Smooth muscle cell (in vitro differentiated cells): ENCODE results near the gene ZNRF2. TPM values are rescaled to one million over a fixed set of nuclear protein-coding genes. Genes with fewer than 3 reads are reported as not detected.

Source experiments
- DNase-seq: peaks from one replicate; lab custom pipeline; 2025; ENCODE audit not compliant: unreplicated experiment; lab: John Stamatoyannopoulos, UW
- H2AFZ ChIP-seq: fragments of 200-600 bp; sonication (generic); 2 replicates; pipeline ENCODE4 v1.6.0; 2016; ENCODE audit warnings: antibody characterized with exemption, low read depth, mild to moderate bottlenecking
- H3F3A ChIP-seq: fragments of 200-600 bp; sonication (generic); 2 replicates; pipeline ENCODE4 v1.6.0; 2017; ENCODE audit warnings: antibody characterized with exemption, low read depth
- H3K27ac ChIP-seq: fragments of 200-600 bp; sonication (generic); 2 replicates; pipeline ENCODE4 v1.5.1; 2016; ENCODE audit warnings: low read depth, mild to moderate bottlenecking
- H3K27me3 ChIP-seq: fragments of 200-600 bp; sonication (generic); 2 replicates; pipeline ENCODE4 v1.6.1; 2016; ENCODE audit warnings: low read depth, mild to moderate bottlenecking
- H3K36me3 ChIP-seq: fragments of 200-600 bp; sonication (generic); 2 replicates; pipeline ENCODE4 v1.5.1; 2016; ENCODE audit warnings: low read depth
- H3K4me1 ChIP-seq: fragments of 200-600 bp; sonication (generic); 2 replicates; pipeline ENCODE4 v1.5.1; 2016; ENCODE audit warnings: low read depth
- H3K4me2 ChIP-seq: fragments of 200-600 bp; sonication (generic); 2 replicates; pipeline ENCODE4 v1.6.0; 2016; ENCODE audit warnings: mild to moderate bottlenecking
- H3K4me3 ChIP-seq: fragments of 200-600 bp; sonication (generic); 2 replicates; pipeline ENCODE4 v1.5.1; 2016; ENCODE audit warnings: mild to moderate bottlenecking
- H3K79me2 ChIP-seq: fragments of 200-600 bp; sonication (generic); 2 replicates; pipeline ENCODE4 v1.6.0; 2016; ENCODE audit warnings: low read depth, mild to moderate bottlenecking
- H3K9ac ChIP-seq: fragments of 200-600 bp; sonication (generic); 2 replicates; pipeline ENCODE4 v1.6.0; 2016; ENCODE audit warnings: low read depth
- H3K9me3 ChIP-seq: fragments of 200-600 bp; sonication (generic); replicated peaks from 2 replicates; pipeline ENCODE4 v1.5.1; 2016; ENCODE audit warnings: low read depth
- H4K20me1 ChIP-seq: fragments of 200-600 bp; sonication (generic); 2 replicates; pipeline ENCODE4 v1.6.0; 2016; ENCODE audit warnings: low read depth
- WGBS: methylation state at CpG from one replicate; pipeline ENCODE4 v1.1.7; 2016; ENCODE audit warnings: low lambda C conversion rate; 5-methylcytosine and 5-hydroxymethylcytosine counted together
- polyA plus RNA-seq: library from polyadenylated mRNA; unstranded; fragments of >200 nt; fragmentation: Nextera tagmentation; extraction: Ambion mirVana; gene quantifications from 2 replicates; pipeline ENCODE4 v1.2.1, GENCODE V29; 2016
- total RNA-seq: library from RNA; depleted of rRNA; stranded (reverse); fragments of >200 nt; gene quantifications from 2 replicates; pipeline ENCODE4 v1.2.3, GENCODE V29; 2014
- TF ChIP-seq, protein P1 (sequence below): fragments of 200-600 bp; sonication (generic); IDR thresholded peaks from 2 replicates; pipeline ENCODE4 v1.5.1; 2017; ENCODE audit warnings: borderline replicate concordance, mild to moderate bottlenecking, antibody characterized with exemption; ENCODE audit not compliant: insufficient read depth, poor library complexity, severe bottlenecking

The ZNRF2 gene
- total and polyA plus RNA-seq, 2 experiments from 2014 or later, result 2.1 to 13.5 TPM

DNA sequence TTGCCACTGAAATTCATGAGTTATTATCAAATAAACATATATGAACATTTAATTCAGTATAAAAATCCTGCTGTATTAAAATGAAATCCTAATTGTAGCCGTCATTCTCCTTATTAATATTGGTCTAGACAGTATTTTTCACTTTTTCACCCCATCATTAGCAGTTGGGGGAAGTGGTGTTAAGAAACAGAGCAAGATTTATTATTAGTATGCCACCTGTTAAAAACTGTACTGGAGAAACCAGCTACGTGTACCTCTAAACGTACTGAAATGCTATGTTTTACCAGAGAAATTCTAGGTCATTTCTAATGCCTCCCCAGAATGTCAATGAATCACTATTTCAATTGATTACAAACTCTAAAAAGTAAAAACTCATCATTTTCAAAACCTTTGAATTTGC, 9.8 kb upstream of the ZNRF2 start:
- Histone ChIP-seq H2AFZ (no peak overlapping the region), H3K4me2 (no peak overlapping the region), H3K79me2 (no peaks in the 10 kb centered on the region), H3K27me3 (peaks cover 6% of the 10 kb centered on the region), H3K4me3 (no peak overlapping the region), H3F3A (no peaks in the 10 kb centered on the region), H3K27ac (no peak overlapping the region), H3K9ac (no peak overlapping the region), H3K9me3 (no peaks in the 10 kb centered on the region), H3K4me1 (no peaks in the 10 kb centered on the region), H3K36me3 (no peaks in the 10 kb centered on the region), H4K20me1 (no peaks in the 10 kb centered on the region)
- TF ChIP-seq, protein P1, sequence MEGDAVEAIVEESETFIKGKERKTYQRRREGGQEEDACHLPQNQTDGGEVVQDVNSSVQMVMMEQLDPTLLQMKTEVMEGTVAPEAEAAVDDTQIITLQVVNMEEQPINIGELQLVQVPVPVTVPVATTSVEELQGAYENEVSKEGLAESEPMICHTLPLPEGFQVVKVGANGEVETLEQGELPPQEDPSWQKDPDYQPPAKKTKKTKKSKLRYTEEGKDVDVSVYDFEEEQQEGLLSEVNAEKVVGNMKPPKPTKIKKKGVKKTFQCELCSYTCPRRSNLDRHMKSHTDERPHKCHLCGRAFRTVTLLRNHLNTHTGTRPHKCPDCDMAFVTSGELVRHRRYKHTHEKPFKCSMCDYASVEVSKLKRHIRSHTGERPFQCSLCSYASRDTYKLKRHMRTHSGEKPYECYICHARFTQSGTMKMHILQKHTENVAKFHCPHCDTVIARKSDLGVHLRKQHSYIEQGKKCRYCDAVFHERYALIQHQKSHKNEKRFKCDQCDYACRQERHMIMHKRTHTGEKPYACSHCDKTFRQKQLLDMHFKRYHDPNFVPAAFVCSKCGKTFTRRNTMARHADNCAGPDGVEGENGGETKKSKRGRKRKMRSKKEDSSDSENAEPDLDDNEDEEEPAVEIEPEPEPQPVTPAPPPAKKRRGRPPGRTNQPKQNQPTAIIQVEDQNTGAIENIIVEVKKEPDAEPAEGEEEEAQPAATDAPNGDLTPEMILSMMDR, result no peak
- no peak for DNase-seq
- 86% methylated on average over 3 of the region's 3 CpGs for WGBS

DNA sequence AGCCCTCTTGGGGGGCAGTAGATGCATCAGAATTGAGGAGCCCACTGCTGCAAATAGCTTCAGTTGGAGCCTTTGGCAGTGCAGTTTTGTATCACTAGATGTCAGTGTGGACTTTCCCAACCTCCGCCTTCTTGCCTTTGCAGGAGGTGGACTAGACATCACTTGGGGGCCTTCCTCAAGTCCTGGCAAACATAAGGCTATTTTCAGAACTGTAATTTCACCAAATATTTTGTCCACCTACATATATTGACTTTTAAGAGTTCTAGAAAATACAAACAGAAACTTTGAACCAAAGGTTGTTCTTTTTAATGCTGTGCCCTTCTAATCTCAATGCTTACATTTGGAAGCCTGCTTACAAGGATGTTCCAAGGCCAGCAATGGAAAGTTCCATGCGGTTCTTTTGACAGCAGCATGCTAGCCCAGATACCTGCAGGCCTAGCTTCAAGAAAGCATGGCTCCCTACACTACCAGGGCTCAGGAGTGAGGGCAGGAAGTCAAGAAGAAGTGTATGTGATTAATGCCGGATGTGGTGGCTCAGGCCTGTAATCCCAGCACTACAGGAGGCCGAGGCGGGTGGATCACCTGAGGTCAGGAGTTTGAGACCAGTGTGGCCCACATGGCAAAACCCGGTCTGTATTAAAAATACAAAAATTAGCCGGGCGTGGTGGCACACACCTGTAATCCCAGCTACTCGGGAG, 8.0 kb upstream of the ZNRF2 start:
- no peak overlapping the region for H2AFZ ChIP-seq
- H3K27me3 ChIP-seq, result peaks cover 6% of the 10 kb centered on the region
- H3K9me3 ChIP-seq, result no peaks in the 10 kb centered on the region
- WGBS, result 86% methylated on average over 9 of the region's 9 CpGs
- H3K36me3 ChIP-seq, result no peaks in the 10 kb centered on the region
- H3K4me3 ChIP-seq, result no peak overlapping the region
- H3K4me1 ChIP-seq, result peaks cover 10% of the 10 kb centered on the region
- no peaks in the 10 kb centered on the region for H4K20me1 ChIP-seq
- no peak for DNase-seq
- no peak overlapping the region for H3K4me2 ChIP-seq
- TF ChIP-seq, protein P1, result peak; percentile 56
- H3K9ac ChIP-seq, result no peak overlapping the region
- no peak overlapping the region for H3K27ac ChIP-seq
- no peaks in the 10 kb centered on the region for H3F3A ChIP-seq
- H3K79me2 ChIP-seq, result no peaks in the 10 kb centered on the region

DNA sequence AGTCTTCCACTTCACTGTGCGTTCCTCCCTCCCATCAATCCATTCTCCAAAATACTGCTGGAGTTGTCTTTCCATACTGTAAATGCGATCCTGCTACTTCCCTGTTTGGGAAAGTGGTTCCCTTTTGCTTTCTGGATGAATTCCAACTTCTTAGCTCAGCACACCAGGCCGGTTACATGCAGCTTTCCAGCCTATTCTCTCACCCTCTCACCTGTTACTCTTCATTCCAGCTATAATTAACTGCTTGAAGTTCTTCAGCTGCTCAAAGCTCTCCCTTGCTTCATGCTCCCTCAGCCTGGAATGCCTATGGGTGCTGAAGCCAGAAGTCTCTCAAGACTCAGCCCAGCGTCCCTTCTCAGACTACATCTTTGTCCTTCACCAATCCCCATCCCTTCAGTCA, 6.0 kb upstream of the ZNRF2 start:
- Histone ChIP-seq H3K9me3 (no peaks in the 10 kb centered on the region), H3K27ac (no peak overlapping the region), H3K27me3 (peaks cover 6% of the 10 kb centered on the region), H3K4me1 (peaks cover 14% of the 10 kb centered on the region), H3K79me2 (no peaks in the 10 kb centered on the region), H3K36me3 (no peaks in the 10 kb centered on the region), H3K4me2 (no peak overlapping the region), H3K4me3 (no peak overlapping the region), H3F3A (no peaks in the 10 kb centered on the region), H2AFZ (no peak overlapping the region), H4K20me1 (no peaks in the 10 kb centered on the region), H3K9ac (no peak overlapping the region)
- 93% methylated on average over 4 of the region's 4 CpGs for WGBS
- TF ChIP-seq, protein P1, result no peak
- no peak for DNase-seq
